ENCODE measurements around the gene BNC2.

BNC2 gene

DNA sequence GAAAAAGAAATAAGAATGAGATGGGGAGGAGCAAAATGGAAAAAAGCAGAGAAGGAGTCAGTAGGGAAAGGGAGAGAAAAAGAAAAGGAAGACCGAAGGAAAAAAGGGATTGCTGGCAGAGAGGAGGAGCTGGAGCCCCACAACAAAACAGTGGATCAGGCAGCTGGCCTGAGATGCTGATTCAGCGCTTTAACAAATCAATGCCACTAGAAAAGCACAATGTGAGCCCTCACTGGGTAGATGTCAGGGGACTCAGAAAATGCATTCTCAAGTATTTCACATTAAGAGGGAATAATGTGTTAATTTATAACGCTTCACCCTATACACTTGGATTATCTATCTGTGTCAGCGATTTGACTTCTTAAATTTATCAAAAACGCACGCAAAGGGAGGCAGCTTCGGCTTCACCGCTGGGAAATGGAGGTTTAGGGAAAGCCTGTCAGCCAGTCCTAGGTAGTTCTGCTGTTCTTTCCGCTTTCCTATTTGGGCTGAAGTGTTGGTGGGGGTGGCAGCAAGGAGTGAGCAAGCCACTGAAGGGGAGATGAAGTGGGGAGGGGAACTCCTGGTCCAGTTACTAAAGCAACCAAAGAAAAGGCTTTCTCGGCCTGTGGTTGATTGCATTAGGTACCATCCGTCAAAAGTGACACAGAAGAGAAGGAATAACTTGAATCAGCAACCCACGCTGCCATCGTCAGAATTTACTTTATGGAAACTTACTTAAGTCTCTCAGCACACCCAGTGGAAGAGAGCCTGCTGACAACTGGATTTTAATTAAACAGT lies 161.6 kb downstream of the BNC2 start:
- Histone ChIP-seq H4K20me1 (ENCODE audit: insufficient read depth, low read length, poor library complexity, severe bottlenecking) (no peaks in the 10 kb centered on the region), H3K9ac (ENCODE audit: low read depth, low read length, poor library complexity, severe bottlenecking) (no peak overlapping the region), H3K4me3 (ENCODE audit: low read length, poor library complexity, severe bottlenecking) (no peak overlapping the region), H3K27me3 (ENCODE audit: insufficient read depth, low read length, poor library complexity, severe bottlenecking) (no peaks in the 10 kb centered on the region), H3K36me3 (ENCODE audit: insufficient read depth, low read length) (no peaks in the 10 kb centered on the region), H3K4me2 (ENCODE audit: low read depth, low read length, poor library complexity, severe bottlenecking) (no peak overlapping the region), H3K9me3 (ENCODE audit: insufficient read depth, low read depth, low read length) (no peaks in the 10 kb centered on the region), H3F3A (ENCODE audit: low read depth) (no peaks in the 10 kb centered on the region), H3K79me2 (ENCODE audit: insufficient read depth, low read length) (no peaks in the 10 kb centered on the region), H2AFZ (ENCODE audit: low read length) (no peak overlapping the region), H3K4me1 (ENCODE audit: insufficient read depth, low read length, poor library complexity, severe bottlenecking) (no peaks in the 10 kb centered on the region), H3K9me2 (replicated peaks; ENCODE audit: low read depth, low read length) (no peaks in the 10 kb centered on the region)
- TF ChIP-seq EZH2phosphoT487 (IDR thresholded peaks at IDR 0.05; ENCODE audit: borderline replicate concordance) = no peak
- no peak for TF ChIP-seq CTCF (conservative IDR thresholded peaks at IDR 0.05; ENCODE audit: low read length)

- Histone ChIP-seq H3K9me2 (replicated peaks; ENCODE audit: low read depth, low read length) (no peaks in the 10 kb centered on the region), H2AFZ (ENCODE audit: low read length) (no peak overlapping the region), H3K9ac (ENCODE audit: low read depth, low read length, poor library complexity, severe bottlenecking) (no peak overlapping the region), H4K20me1 (ENCODE audit: insufficient read depth, low read length, poor library complexity, severe bottlenecking) (no peaks in the 10 kb centered on the region), H3K9me3 (ENCODE audit: insufficient read depth, low read depth, low read length) (no peaks in the 10 kb centered on the region), H3K36me3 (ENCODE audit: insufficient read depth, low read length) (no peaks in the 10 kb centered on the region), H3K4me3 (ENCODE audit: low read length, poor library complexity, severe bottlenecking) (no peak overlapping the region), H3F3A (ENCODE audit: low read depth) (no peaks in the 10 kb centered on the region), H3K4me1 (ENCODE audit: insufficient read depth, low read length, poor library complexity, severe bottlenecking) (peaks cover 6% of the 10 kb centered on the region), H3K79me2 (ENCODE audit: insufficient read depth, low read length) (no peaks in the 10 kb centered on the region), H3K27me3 (ENCODE audit: insufficient read depth, low read length, poor library complexity, severe bottlenecking) (no peaks in the 10 kb centered on the region), H3K4me2 (ENCODE audit: low read depth, low read length, poor library complexity, severe bottlenecking) (no peak overlapping the region)
- TF ChIP-seq CTCF (conservative IDR thresholded peaks at IDR 0.05; ENCODE audit: low read length) (no peak), EZH2phosphoT487 (IDR thresholded peaks at IDR 0.05; ENCODE audit: borderline replicate concordance) (no peak)
Measured at GRCh38 chr9:16705111-16705604, 165.3 kb downstream of the BNC2 start.

GRCh38 chr9:16704116-16705110 lies 166.1 kb downstream of the BNC2 start:
- TF ChIP-seq CTCF (conservative IDR thresholded peaks at IDR 0.05; ENCODE audit: low read length) (no peak), EZH2phosphoT487 (IDR thresholded peaks at IDR 0.05; ENCODE audit: borderline replicate concordance) (no peak)
- Histone ChIP-seq H3K36me3 (ENCODE audit: insufficient read depth, low read length) (no peaks in the 10 kb centered on the region), H4K20me1 (ENCODE audit: insufficient read depth, low read length, poor library complexity, severe bottlenecking) (no peaks in the 10 kb centered on the region), H3K27me3 (ENCODE audit: insufficient read depth, low read length, poor library complexity, severe bottlenecking) (no peaks in the 10 kb centered on the region), H3K4me3 (ENCODE audit: low read length, poor library complexity, severe bottlenecking) (no peak overlapping the region), H3K4me1 (ENCODE audit: insufficient read depth, low read length, poor library complexity, severe bottlenecking) (peaks cover 6% of the 10 kb centered on the region), H3K9ac (ENCODE audit: low read depth, low read length, poor library complexity, severe bottlenecking) (no peak overlapping the region), H3K9me2 (replicated peaks; ENCODE audit: low read depth, low read length) (no peaks in the 10 kb centered on the region), H3K79me2 (ENCODE audit: insufficient read depth, low read length) (no peaks in the 10 kb centered on the region), H3K9me3 (ENCODE audit: insufficient read depth, low read depth, low read length) (no peaks in the 10 kb centered on the region), H3F3A (ENCODE audit: low read depth) (no peaks in the 10 kb centered on the region), H2AFZ (ENCODE audit: low read length) (no peak overlapping the region), H3K4me2 (ENCODE audit: low read depth, low read length, poor library complexity, severe bottlenecking) (no peak overlapping the region)

Data from Loucy (cell line).